Measurements from ENCODE around the gene AQP12A. TPM values are rescaled to one million over a fixed set of nuclear protein-coding genes. Genes with fewer than 3 reads are reported as not detected.

AQP12A gene
- polyA plus RNA-seq, 1 experiment, result not detected

- ChIA-PET POLR2A (no interaction called here), CTCF (no interaction called here)
- Histone ChIP-seq H3K36me3 (ENCODE audit: control insufficient read depth, insufficient read depth, low read length) (no peaks in the 10 kb centered on the region), H3K4me3 (ENCODE audit: low read depth, low read length) (no peak overlapping the region), H3K27me3 (ENCODE audit: control insufficient read depth, insufficient read depth, low read length) (peaks cover 14% of the 10 kb centered on the region)
- DNase-seq (ENCODE audit: low read depth), result no peak
- no peak for TF ChIP-seq CTCF (IDR thresholded peaks at IDR 0.05; ENCODE audit: insufficient read depth, low read depth, low read length)
Observed at GRCh38 chr2:240733803-240734495, 42.3 kb downstream of the AQP12A start.

GRCh38 chr2:240734756-240735155, 43.1 kb downstream of the AQP12A start:
- Histone ChIP-seq H3K36me3 (ENCODE audit: control insufficient read depth, insufficient read depth, low read length) (no peaks in the 10 kb centered on the region), H3K4me3 (ENCODE audit: low read depth, low read length) (no peak overlapping the region), H3K27me3 (ENCODE audit: control insufficient read depth, insufficient read depth, low read length) (peaks cover 11% of the 10 kb centered on the region)
- no peak for TF ChIP-seq CTCF (IDR thresholded peaks at IDR 0.05; ENCODE audit: insufficient read depth, low read depth, low read length)
- ChIA-PET CTCF (no interaction called here), POLR2A (no interaction called here)
- no peak for DNase-seq (ENCODE audit: low read depth)

GRCh38 chr2:240735476-240735875, 43.8 kb downstream of the AQP12A start:
- TF ChIP-seq CTCF (IDR thresholded peaks at IDR 0.05; ENCODE audit: insufficient read depth, low read depth, low read length), result no peak

GRCh38 chr2:240736281-240737250, 44.9 kb downstream of the AQP12A start:
- POLR2A ChIA-PET, result no interaction called here
- Histone ChIP-seq H3K4me3 (ENCODE audit: low read depth, low read length) (no peak overlapping the region), H3K36me3 (ENCODE audit: control insufficient read depth, insufficient read depth, low read length) (no peaks in the 10 kb centered on the region), H3K27me3 (ENCODE audit: control insufficient read depth, insufficient read depth, low read length) (peaks cover under 1% of the 10 kb centered on the region)
- TF ChIP-seq CTCF (IDR thresholded peaks at IDR 0.05; ENCODE audit: insufficient read depth, low read depth, low read length), result no peak
- CTCF ChIA-PET, result no interaction called here
- no peak for DNase-seq (ENCODE audit: low read depth)

More at GRCh38 chr2:240735476-240735875, 43.8 kb downstream of the AQP12A start:
- H3K27me3 ChIP-seq (ENCODE audit: control insufficient read depth, insufficient read depth, low read length), result peaks cover 5% of the 10 kb centered on the region
- no peak overlapping the region for H3K4me3 ChIP-seq (ENCODE audit: low read depth, low read length)
- POLR2A ChIA-PET, result no interaction called here
- DNase-seq (ENCODE audit: low read depth), result no peak
- CTCF ChIA-PET, result no interaction called here
- no peaks in the 10 kb centered on the region for H3K36me3 ChIP-seq (ENCODE audit: control insufficient read depth, insufficient read depth, low read length)

GRCh38 chr2:240737512-240737911, 45.8 kb downstream of the AQP12A start:
- peaks cover 3% of the 10 kb centered on the region; the same call in 1 of the 2 replicates for H3K27me3 ChIP-seq (ENCODE audit: control insufficient read depth, insufficient read depth, low read length)
- H3K4me3 ChIP-seq (ENCODE audit: low read depth, low read length), result no peak overlapping the region
- ChIA-PET CTCF (no interaction called here), POLR2A (no interaction called here)
- DNase-seq (ENCODE audit: low read depth), result no peak
- no peak for TF ChIP-seq CTCF (IDR thresholded peaks at IDR 0.05; ENCODE audit: insufficient read depth, low read depth, low read length)
- H3K36me3 ChIP-seq (ENCODE audit: control insufficient read depth, insufficient read depth, low read length), result no peaks in the 10 kb centered on the region

Data from BJ (cell line).